H1 (cell line): Measurements from ENCODE around the gene WDFY1. TPM values are rescaled to one million over a fixed set of nuclear protein-coding genes. Genes with fewer than 3 reads are reported as not detected.

ENCODE experiments used
- CTCF ChIA-PET: fragments of 300-600 bp; sonication (Branson Sonifier 250); formaldehyde crosslinking; loops from one replicate; lab custom pipeline; 2021; ENCODE audit not compliant: partially characterized antibody; lab: Charles Lee
- POLR2A ChIA-PET: fragments of 300-600 bp; sonication (Branson Sonifier 250); formaldehyde crosslinking; loops from one replicate; lab custom pipeline; 2021; ENCODE audit warnings: inconsistent platforms; ENCODE audit not compliant: partially characterized antibody; lab: Charles Lee
- DNase-seq, 2 experiments: peaks; one replicate each; pipeline versions ENCODE4 v3.0.0 to v3.0.0-alpha.2; 2010 to 2022; ENCODE audit warnings: low spot score in 2 of 2, low read depth in 1 of 2, mixed read lengths in 1 of 2
- FAIRE-seq: peaks from 2 replicates; lab custom pipeline; 2011; peaks lifted over from hg19 to GRCh38; lab: Jason Lieb, UNC
- H2AFZ ChIP-seq: 2 replicates; pipeline ENCODE4 v1.8.1; 2012; ENCODE audit warnings: low read length, inconsistent platforms
- H2AK5ac ChIP-seq: 2 replicates; pipeline ENCODE4 v1.6.1; 2013; ENCODE audit warnings: low read depth, low read length
- H2BK120ac ChIP-seq: replicated peaks from 2 replicates; pipeline ENCODE3; 2013; ENCODE audit warnings: low read depth, low read length, inconsistent platforms
- H2BK12ac ChIP-seq: 2 replicates; pipeline ENCODE4 v1.6.1; 2013; ENCODE audit warnings: low read depth, low read length
- H2BK15ac ChIP-seq: 2 replicates; pipeline ENCODE4 v1.6.1; 2013; ENCODE audit warnings: low read length
- H2BK20ac ChIP-seq: 2 replicates; pipeline ENCODE4 v1.6.1; 2013; ENCODE audit warnings: low read length
- H2BK5ac ChIP-seq: 2 replicates; pipeline ENCODE4 v1.6.1; 2013; ENCODE audit warnings: low read depth, low read length
- H3K14ac ChIP-seq: 2 replicates; pipeline ENCODE4 v1.6.1; 2013; ENCODE audit warnings: inconsistent platforms; ENCODE audit not compliant: insufficient read length
- H3K18ac ChIP-seq: 2 replicates; pipeline ENCODE4 v1.6.1; 2013; ENCODE audit warnings: low read length; ENCODE audit errors: extremely low read depth
- H3K23ac ChIP-seq: 2 replicates; pipeline ENCODE4 v1.6.1; 2013; ENCODE audit warnings: inconsistent platforms; ENCODE audit not compliant: insufficient read length
- H3K23me2 ChIP-seq: 2 replicates; pipeline ENCODE4 v1.6.1; 2013; ENCODE audit warnings: low read depth, low read length
- H3K27ac ChIP-seq: 2 replicates; pipeline ENCODE4 v1.6.1; 2011; ENCODE audit warnings: low read depth, low read length, inconsistent platforms
- H3K27me3 ChIP-seq, 4 experiments: replicated peaks in 1 of 4; 1 replicate in 1 of 4; 2 replicates in 3 of 4; pipeline versions ENCODE4 v1.6.1 to v1.8.1; 2011 to 2013; ENCODE audit warnings: low read length in 3 of 4, mild to moderate bottlenecking in 3 of 4, inconsistent platforms in 2 of 4, mixed read lengths in 2 of 4, moderate library complexity in 1 of 4; ENCODE audit not compliant: control insufficient read depth in 3 of 4, insufficient read depth in 3 of 4; ENCODE audit errors: extremely low read depth in 1 of 4
- H3K36me3 ChIP-seq, 4 experiments: 2 replicates each; pipeline versions ENCODE4 v1.6.1 to v1.8.1; 2011 to 2013; ENCODE audit warnings: mild to moderate bottlenecking in 4 of 4, low read length in 3 of 4, moderate library complexity in 2 of 4, control low read depth in 1 of 4, inconsistent platforms in 1 of 4; ENCODE audit not compliant: insufficient read depth in 4 of 4, control insufficient read depth in 2 of 4
- H3K4ac ChIP-seq: replicated peaks from 2 replicates; pipeline ENCODE3; 2013; ENCODE audit warnings: low read length, low read depth, mixed read lengths, inconsistent platforms; ENCODE audit not compliant: insufficient read length
- H3K4me1 ChIP-seq, 4 experiments: replicated peaks in 1 of 4; 1 replicate in 1 of 4; 2 replicates in 3 of 4; pipeline versions ENCODE4 v1.6.1 to v1.8.1; 2011 to 2013; ENCODE audit warnings: low read length in 3 of 4, inconsistent platforms in 2 of 4, mixed read lengths in 1 of 4; ENCODE audit not compliant: insufficient read depth in 4 of 4, control insufficient read depth in 3 of 4
- H3K4me2 ChIP-seq, 2 experiments: 2 replicates each; pipeline versions ENCODE4 v1.6.1 to v1.8.1; 2011 to 2013; ENCODE audit warnings: low read depth in 2 of 2, low read length in 2 of 2, control low read depth in 1 of 2, inconsistent platforms in 1 of 2, mild to moderate bottlenecking in 1 of 2; ENCODE audit not compliant: insufficient read depth in 1 of 2
- H3K4me3 ChIP-seq, 4 experiments: fragments of 200-600, 300-600 bp in 1 of 4; sonication (generic), shearing (Covaris generic), sonication (Bioruptor Twin) in 1 of 4; 2 replicates each; pipeline versions ENCODE4 v1.5.1 to v1.8.1; 2011 to 2016; ENCODE audit warnings: low read length in 4 of 4, low read depth in 3 of 4, control low read depth in 2 of 4, inconsistent platforms in 2 of 4, mild to moderate bottlenecking in 2 of 4, mixed read lengths in 1 of 4, moderate library complexity in 1 of 4; ENCODE audit not compliant: insufficient read depth in 2 of 4; ENCODE audit errors: extremely low read depth in 1 of 4
- H3K56ac ChIP-seq: replicated peaks from 2 replicates; pipeline ENCODE3; 2013; ENCODE audit warnings: low read depth, mild to moderate bottlenecking, mixed read lengths, low read length, inconsistent platforms; ENCODE audit not compliant: insufficient read length
- H3K79me1 ChIP-seq: 2 replicates; pipeline ENCODE4 v1.6.1; 2013; ENCODE audit warnings: low read depth, low read length, control low read depth
- H3K79me2 ChIP-seq, 2 experiments: 2 replicates each; pipeline versions ENCODE4 v1.6.1 to v1.8.1; 2012 to 2013; ENCODE audit warnings: low read length in 2 of 2, mild to moderate bottlenecking in 2 of 2, inconsistent platforms in 1 of 2; ENCODE audit not compliant: insufficient read depth in 2 of 2, control insufficient read depth in 1 of 2
- H3K9ac ChIP-seq, 4 experiments: replicated peaks in 1 of 4; 1 replicate in 1 of 4; 2 replicates in 3 of 4; pipeline versions ENCODE4 v1.6.1 to v1.8.1; 2011 to 2013; ENCODE audit warnings: low read depth in 3 of 4, low read length in 3 of 4, control low read depth in 2 of 4, mild to moderate bottlenecking in 2 of 4, moderate library complexity in 2 of 4, inconsistent platforms in 1 of 4; ENCODE audit errors: extremely low read depth in 1 of 4
- H3K9me3 ChIP-seq, 2 experiments: 2 replicates each; pipeline versions ENCODE4 v1.6.1 to v1.8.1; 2012 to 2013; ENCODE audit warnings: mild to moderate bottlenecking in 2 of 2, moderate library complexity in 2 of 2, control low read depth in 1 of 2, inconsistent platforms in 1 of 2, low read depth in 1 of 2, low read length in 1 of 2, mixed read lengths in 1 of 2; ENCODE audit not compliant: insufficient read depth in 2 of 2
- H4K20me1 ChIP-seq, 2 experiments: replicated peaks in 1 of 2; 2 replicates each; pipeline versions ENCODE3 to v1.8.1; 2011 to 2013; ENCODE audit warnings: inconsistent platforms in 2 of 2, low read length in 2 of 2, mild to moderate bottlenecking in 1 of 2; ENCODE audit not compliant: insufficient read depth in 2 of 2, control insufficient read depth in 1 of 2
- H4K5ac ChIP-seq: 2 replicates; pipeline ENCODE4 v1.6.1; 2013; ENCODE audit warnings: low read length, low read depth, mixed read lengths, inconsistent platforms; ENCODE audit not compliant: insufficient read length
- H4K8ac ChIP-seq: 2 replicates; pipeline ENCODE4 v1.8.0; 2013; ENCODE audit warnings: mild to moderate bottlenecking, moderate library complexity, low read length, inconsistent platforms; ENCODE audit not compliant: insufficient read depth; ENCODE audit errors: extremely low read depth
- H4K91ac ChIP-seq: replicated peaks from 2 replicates; pipeline ENCODE3; 2013; ENCODE audit warnings: low read length, mixed read lengths, inconsistent platforms; ENCODE audit not compliant: insufficient read length
- JUN ChIP-seq: IDR thresholded peaks from 2 replicates; pipeline ENCODE4 v1.6.1; 2011; ENCODE audit warnings: low read depth, mild to moderate bottlenecking, improper control_type of control experiment, low read length
- MAX ChIP-seq: IDR thresholded peaks from 2 replicates; pipeline ENCODE4 v1.6.1; 2012; ENCODE audit warnings: inconsistent platforms
- PHF8 ChIP-seq: fragments of 200-600 bp; sonication (generic); conservative IDR thresholded peaks from 2 replicates; pipeline ENCODE4 v1.7.1; 2012; ENCODE audit warnings: low read depth, mild to moderate bottlenecking, inconsistent platforms, low read length, moderate library complexity
- POLR2A ChIP-seq, 2 experiments: IDR thresholded peaks; 1 replicate in 1 of 2; 2 replicates in 1 of 2; pipeline ENCODE4 v1.6.1; 2011; ENCODE audit warnings: low read depth in 2 of 2, low read length in 2 of 2, mild to moderate bottlenecking in 2 of 2; ENCODE audit errors: control extremely low read depth in 1 of 2
- SAP30 ChIP-seq: fragments of 300-600 bp; sonication (generic); IDR thresholded peaks from 2 replicates; pipeline ENCODE4 v1.7.1; 2012; ENCODE audit warnings: low read length, moderate library complexity, mild to moderate bottlenecking, inconsistent platforms; ENCODE audit not compliant: insufficient read depth, insufficient replicate concordance
- SIX5 ChIP-seq: IDR thresholded peaks from 2 replicates; pipeline ENCODE4 v1.6.1; 2011; ENCODE audit warnings: mild to moderate bottlenecking, low read depth, low read length
- SRF ChIP-seq: IDR thresholded peaks from 2 replicates; pipeline ENCODE4 v1.6.1; 2011; ENCODE audit warnings: mild to moderate bottlenecking, low read depth, low read length, moderate library complexity
- WGBS, 2 experiments: shearing (Covaris generic) in 1 of 2; methylation state at CpG; one replicate each; pipeline versions ENCODE4 v1.1.6 to v1.1.7; 2013 to 2015; ENCODE audit warnings: low lambda C conversion rate in 2 of 2, mixed read lengths in 2 of 2, inconsistent platforms in 1 of 2, low coverage in 1 of 2, missing lambda C conversion rate in 1 of 2; ENCODE audit not compliant: insufficient replicate concordance in 2 of 2, insufficient coverage in 1 of 2, insufficient read length in 1 of 2; ENCODE audit errors: extremely low coverage in 1 of 2, missing lambda C conversion rate in 1 of 2; 5-methylcytosine and 5-hydroxymethylcytosine counted together
- polyA plus RNA-seq, 7 experiments: library from polyadenylated mRNA; depleted of rRNA in 3 of 7; stranded (reverse) in 5 of 7; unstranded in 2 of 7; fragments of >200 nt in 5 of 7; fragments of 200-250 nt in 2 of 7; gene quantifications; 1 replicate in 5 of 7; 2 replicates in 1 of 7; 4 replicates in 1 of 7; pipeline versions ENCODE4 v1.2.1 to v1.2.3, GENCODE V29; 2011 to 2013; ENCODE audit warnings: missing spikeins in 2 of 7, mixed read lengths in 2 of 7
- total RNA-seq: library from RNA; stranded (reverse); fragmentation: NEBNext Ultra II Directional; extraction: Animal tissue kit (Norgen Biotek cat#: 25700); gene quantifications from 2 replicates; pipeline ENCODE4 v1.2.1, GENCODE V29; 2021

Gene WDFY1
- total and polyA plus RNA-seq, 2 of the 8 experiments (the other 6 are each of a cell fraction or from before 2014, with no cell fraction given), result 68.4 to 94.7 TPM

- no peaks in the 10 kb centered on the region for H3K4me1 ChIP-seq
- no peaks in the 10 kb centered on the region for H3K9me3 ChIP-seq
- no peaks in the 10 kb centered on the region for H4K20me1 ChIP-seq
- no peak overlapping the region for H4K8ac ChIP-seq
- peak in 1 of 2 experiments; percentile 35 for DNase-seq
- TF ChIP-seq PHF8 (no peak), SRF (no peak), SIX5 (no peak), JUN (no peak), SAP30 (no peak), POLR2A (IDR thresholded peaks at IDR 0.05; ENCODE audit: control extremely low read depth in 1 of 2, low read depth in 2 of 2, low read length in 2 of 2) (no peak), MAX (no peak)
- H3K27ac ChIP-seq, result no peak overlapping the region
- H3K4me3 ChIP-seq, result no peak overlapping the region
- H3K36me3 ChIP-seq, result peaks cover 2 to 38% (median 20%) of the 10 kb centered on the region in 4 experiments; a peak in 7 of 8 replicates
- no peak overlapping the region for H2AK5ac ChIP-seq
- H2BK120ac ChIP-seq, result no peak overlapping the region
- H2BK20ac ChIP-seq, result no peak overlapping the region
- no peaks in the 10 kb centered on the region for H3K79me1 ChIP-seq
- no peak overlapping the region for H2BK5ac ChIP-seq
- FAIRE-seq, result no peak
- H3K4me2 ChIP-seq, result no peak overlapping the region
- H2BK15ac ChIP-seq, result no peak overlapping the region
- H3K56ac ChIP-seq, result no peak overlapping the region
- no peaks in the 10 kb centered on the region for H3K27me3 ChIP-seq
- no peak overlapping the region for H3K4ac ChIP-seq
- H3K23me2 ChIP-seq, result no peaks in the 10 kb centered on the region
- ChIA-PET CTCF (interaction anchor here (1.0 kb wide), 1 partner anchor 13 kb away, joined by 3 read pairs; no protein-coding TSS in a partner anchor), POLR2A (interaction anchor here (0.8 kb wide), 1 partner anchor 79 kb away, joined by 4 read pairs; no protein-coding TSS in a partner anchor)
- 90% methylated on average over 2 of the region's 2 CpGs; no CpG with 5 or more reads in 1 of the 2 experiments for WGBS, 2 experiments
- H3K79me2 ChIP-seq, result no peaks in the 10 kb centered on the region
- H3K14ac ChIP-seq, result no peak overlapping the region
- no peak overlapping the region for H2BK12ac ChIP-seq
- H3K18ac ChIP-seq, result no peak overlapping the region
- H2AFZ ChIP-seq, result no peak overlapping the region
- H4K91ac ChIP-seq, result no peak overlapping the region
- no peak overlapping the region for H4K5ac ChIP-seq
- no peak overlapping the region for H3K23ac ChIP-seq
- H3K9ac ChIP-seq, result no peak overlapping the region
These were observed 56.9 kb downstream of the WDFY1 start for GRCh38 chr2:223888251-223888650.
